ENCODE measurements around the gene ZNF358. TPM values are rescaled to one million over a fixed set of nuclear protein-coding genes. Genes with fewer than 3 reads are reported as not detected.

The ZNF358 gene
- total and polyA plus RNA-seq, 2 of the 13 experiments (the other 11 are each of a cell fraction or from before 2014, with no cell fraction given): 9.1 to 37.0 TPM

DNA sequence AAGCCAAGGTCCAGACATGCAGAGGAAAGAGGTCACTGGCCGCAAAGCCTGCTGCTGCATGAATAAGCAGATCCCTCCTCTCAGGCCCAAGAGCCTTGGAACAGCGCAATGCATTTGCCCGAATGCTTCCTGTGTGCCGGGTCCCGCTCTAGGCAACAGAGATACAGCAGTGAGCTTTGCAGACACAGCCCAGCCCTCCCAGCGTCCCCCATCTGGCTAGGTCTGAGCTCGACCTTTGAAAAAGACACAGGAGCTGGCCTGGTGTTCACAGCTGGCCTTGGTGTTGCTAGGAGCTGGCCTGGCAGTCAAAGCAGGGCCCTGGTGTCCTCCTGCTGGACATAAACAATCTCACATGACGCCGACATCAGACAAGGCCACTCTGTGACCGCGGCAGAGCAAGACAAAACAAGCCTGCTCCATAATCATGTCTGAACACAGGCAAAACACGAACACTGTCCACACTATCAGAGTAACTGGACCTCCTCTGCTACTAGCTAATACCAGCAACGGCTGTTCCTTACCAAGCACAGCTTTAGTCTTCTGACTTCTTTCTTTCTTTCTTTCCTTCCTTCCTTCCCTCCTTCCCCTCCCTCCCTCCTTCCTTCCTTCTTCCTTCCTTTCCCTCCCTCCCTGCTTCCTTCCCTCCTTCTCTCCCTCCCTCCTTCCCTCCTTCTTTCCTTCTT is 21.3 kb upstream of the ZNF358 start (continued):
- peak in 1 of 2 experiments; percentile 22; a peak in 1 of 4 replicates for TF ChIP-seq KLF16 (CRISPR knock-in tag; IDR thresholded peaks at IDR 0.05)
- 0 out of 2 replicates have a peak, but pooled peaks have one; percentile 44 for TF ChIP-seq ARHGAP35 (CRISPR knock-in tag; IDR thresholded peaks at IDR 0.05; ENCODE audit: borderline replicate concordance)
- TF ChIP-seq ZNF746 (CRISPR knock-in tag; IDR thresholded peaks at IDR 0.05): peak; percentile 69; the same call in 1 of the 2 replicates
- peak; percentile 91 for TF ChIP-seq ZNF687 (CRISPR knock-in tag; IDR thresholded peaks at IDR 0.05)
- TF ChIP-seq ZNF329 (CRISPR knock-in tag; IDR thresholded peaks at IDR 0.05; ENCODE audit: low read depth): 0 out of 2 replicates have a peak, but pooled peaks have one; percentile 24
- TF ChIP-seq, protein P1, sequence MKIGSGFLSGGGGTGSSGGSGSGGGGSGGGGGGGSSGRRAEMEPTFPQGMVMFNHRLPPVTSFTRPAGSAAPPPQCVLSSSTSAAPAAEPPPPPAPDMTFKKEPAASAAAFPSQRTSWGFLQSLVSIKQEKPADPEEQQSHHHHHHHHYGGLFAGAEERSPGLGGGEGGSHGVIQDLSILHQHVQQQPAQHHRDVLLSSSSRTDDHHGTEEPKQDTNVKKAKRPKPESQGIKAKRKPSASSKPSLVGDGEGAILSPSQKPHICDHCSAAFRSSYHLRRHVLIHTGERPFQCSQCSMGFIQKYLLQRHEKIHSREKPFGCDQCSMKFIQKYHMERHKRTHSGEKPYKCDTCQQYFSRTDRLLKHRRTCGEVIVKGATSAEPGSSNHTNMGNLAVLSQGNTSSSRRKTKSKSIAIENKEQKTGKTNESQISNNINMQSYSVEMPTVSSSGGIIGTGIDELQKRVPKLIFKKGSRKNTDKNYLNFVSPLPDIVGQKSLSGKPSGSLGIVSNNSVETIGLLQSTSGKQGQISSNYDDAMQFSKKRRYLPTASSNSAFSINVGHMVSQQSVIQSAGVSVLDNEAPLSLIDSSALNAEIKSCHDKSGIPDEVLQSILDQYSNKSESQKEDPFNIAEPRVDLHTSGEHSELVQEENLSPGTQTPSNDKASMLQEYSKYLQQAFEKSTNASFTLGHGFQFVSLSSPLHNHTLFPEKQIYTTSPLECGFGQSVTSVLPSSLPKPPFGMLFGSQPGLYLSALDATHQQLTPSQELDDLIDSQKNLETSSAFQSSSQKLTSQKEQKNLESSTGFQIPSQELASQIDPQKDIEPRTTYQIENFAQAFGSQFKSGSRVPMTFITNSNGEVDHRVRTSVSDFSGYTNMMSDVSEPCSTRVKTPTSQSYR (CRISPR knock-in tag; IDR thresholded peaks at IDR 0.05; ENCODE audit: borderline replicate concordance): 0 out of 2 replicates have a peak, but pooled peaks have one; percentile 10
- TF ChIP-seq ZNF691 (CRISPR knock-in tag; IDR thresholded peaks at IDR 0.05; ENCODE audit: borderline replicate concordance, low read depth): 0 out of 2 replicates have a peak, but pooled peaks have one; percentile 47
- 0 out of 2 replicates have a peak, but pooled peaks have one; percentile 32 for TF ChIP-seq ZNF263 (CRISPR knock-in tag; IDR thresholded peaks at IDR 0.05)
- 0 out of 2 replicates have a peak, but pooled peaks have one; percentile 62 for TF ChIP-seq ZFP90 (CRISPR knock-in tag; IDR thresholded peaks at IDR 0.05; ENCODE audit: borderline replicate concordance)
- TF ChIP-seq ZNF414 (CRISPR knock-in tag; IDR thresholded peaks at IDR 0.05): 0 out of 2 replicates have a peak, but pooled peaks have one; percentile 20
- TF ChIP-seq MEF2D (CRISPR knock-in tag; IDR thresholded peaks at IDR 0.05): peak; percentile 14; the same call in 1 of the 2 replicates
- peak; percentile 28 to 29; a peak in 1 of 4 replicates for TF ChIP-seq HMGXB4 (CRISPR knock-in tag; IDR thresholded peaks at IDR 0.05; ENCODE audit: borderline replicate concordance in 1 of 2, low read depth in 1 of 2)
- TF ChIP-seq ZNF501 (CRISPR knock-in tag; IDR thresholded peaks at IDR 0.05): peak; percentile 27; the same call in 1 of the 2 replicates

Measured in HepG2 (cell line).